HG02588 (cell line): ENCODE results near the gene CHRNA4.

Experiments used
- ATAC-seq: cut with Tn5 transposase; IDR thresholded peaks from one replicate; pipeline ENCODE4 v1.9.1; 2021; ENCODE audit warnings: mild to moderate bottlenecking, moderate library complexity; ENCODE audit not compliant: unreplicated experiment

Gene CHRNA4

GRCh38 chr20:63360850-63361518, at the start of gene CHRNA4:
Gene CHRNA4 (minus strand): TSS chr20:63361349. CDS start chr20:63361165, 184 bp downstream.
- no peak for ATAC-seq

DNA sequence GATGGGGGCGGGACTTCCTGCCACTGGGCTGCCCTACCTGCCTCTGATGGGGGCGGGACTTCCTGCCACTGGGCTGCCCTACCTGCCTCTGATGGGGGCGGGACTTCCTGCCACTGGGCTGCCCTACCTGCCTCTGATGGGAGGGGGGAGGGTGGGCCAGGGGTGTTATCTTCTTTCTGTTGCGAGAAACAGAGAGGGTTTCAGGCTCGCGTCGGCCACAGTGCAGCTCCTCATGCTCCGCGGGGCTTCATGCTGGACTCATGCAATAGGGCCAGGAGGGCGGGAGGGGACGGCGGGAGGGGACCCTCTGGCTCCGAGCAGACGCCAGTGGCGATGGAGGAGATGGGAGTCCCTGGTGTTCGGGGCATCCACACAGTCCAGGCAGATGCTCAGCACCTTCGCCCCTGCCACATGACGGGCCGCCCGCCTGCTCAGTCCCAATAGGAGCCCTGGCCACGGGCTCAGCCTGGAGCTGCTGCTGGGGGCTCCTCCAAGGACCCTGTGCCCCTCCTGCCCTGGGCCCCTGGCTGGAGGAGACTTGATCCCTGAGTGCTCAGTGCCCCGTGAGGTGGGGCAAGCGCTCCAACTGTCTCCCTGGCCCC, 48.8 kb upstream of the CHRNA4 start:
- no peak for ATAC-seq

DNA sequence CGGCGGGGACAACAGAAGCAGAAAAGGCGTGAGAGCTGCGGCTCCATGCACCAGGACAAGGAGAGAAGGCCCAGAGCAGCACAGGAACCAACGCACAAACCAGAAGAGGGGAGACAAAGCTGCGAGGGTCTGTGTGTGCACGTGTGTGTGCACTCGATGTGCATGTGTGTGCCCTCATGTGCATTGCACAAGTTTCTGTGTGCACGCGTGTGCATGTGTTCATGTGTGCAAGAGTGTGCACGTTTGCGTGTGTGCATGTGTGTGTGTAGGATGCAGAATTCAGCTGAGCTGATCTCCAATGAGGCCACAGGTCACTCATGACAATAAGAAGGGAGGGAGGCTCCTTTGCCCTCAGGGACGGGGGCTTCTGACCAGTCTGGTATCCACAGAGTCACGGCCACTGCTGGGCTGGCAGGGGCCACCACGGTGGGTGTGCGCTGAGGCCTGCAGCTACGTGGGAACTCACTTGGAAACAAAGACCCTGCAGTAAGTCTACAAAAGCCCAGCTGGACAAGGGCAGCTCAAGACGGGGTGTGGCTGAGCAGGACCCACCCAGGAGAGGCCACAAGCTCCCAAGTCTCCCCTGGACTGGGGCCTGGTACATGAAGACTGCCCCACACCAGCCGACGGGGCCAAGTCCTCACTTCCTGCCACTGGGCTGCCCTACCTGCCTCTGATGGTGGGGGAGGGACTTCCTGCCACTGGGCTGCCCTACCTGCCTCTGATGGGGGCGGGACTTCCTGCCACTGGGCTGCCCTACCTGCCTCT, 48.1 kb upstream of the CHRNA4 start:
- no peak for ATAC-seq

DNA sequence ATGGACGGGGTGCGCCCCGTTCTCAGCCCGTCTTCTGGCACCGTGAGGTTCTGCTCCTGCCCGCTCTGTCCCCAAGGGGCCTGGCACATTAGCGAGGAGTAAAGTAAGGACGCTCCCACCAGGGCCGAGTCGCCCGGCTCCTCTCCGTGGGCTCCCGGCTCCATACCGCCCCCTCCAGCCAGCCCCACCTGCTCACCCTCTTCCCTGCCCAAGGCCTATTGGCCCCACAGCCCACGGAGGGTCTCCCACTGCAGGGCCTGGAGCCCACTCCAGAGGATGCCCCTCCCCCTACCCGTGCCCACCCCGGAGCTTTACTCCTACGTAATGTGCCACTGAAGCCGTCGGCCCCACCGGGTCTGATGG, 47.5 kb upstream of the CHRNA4 start:
- no peak for ATAC-seq

DNA sequence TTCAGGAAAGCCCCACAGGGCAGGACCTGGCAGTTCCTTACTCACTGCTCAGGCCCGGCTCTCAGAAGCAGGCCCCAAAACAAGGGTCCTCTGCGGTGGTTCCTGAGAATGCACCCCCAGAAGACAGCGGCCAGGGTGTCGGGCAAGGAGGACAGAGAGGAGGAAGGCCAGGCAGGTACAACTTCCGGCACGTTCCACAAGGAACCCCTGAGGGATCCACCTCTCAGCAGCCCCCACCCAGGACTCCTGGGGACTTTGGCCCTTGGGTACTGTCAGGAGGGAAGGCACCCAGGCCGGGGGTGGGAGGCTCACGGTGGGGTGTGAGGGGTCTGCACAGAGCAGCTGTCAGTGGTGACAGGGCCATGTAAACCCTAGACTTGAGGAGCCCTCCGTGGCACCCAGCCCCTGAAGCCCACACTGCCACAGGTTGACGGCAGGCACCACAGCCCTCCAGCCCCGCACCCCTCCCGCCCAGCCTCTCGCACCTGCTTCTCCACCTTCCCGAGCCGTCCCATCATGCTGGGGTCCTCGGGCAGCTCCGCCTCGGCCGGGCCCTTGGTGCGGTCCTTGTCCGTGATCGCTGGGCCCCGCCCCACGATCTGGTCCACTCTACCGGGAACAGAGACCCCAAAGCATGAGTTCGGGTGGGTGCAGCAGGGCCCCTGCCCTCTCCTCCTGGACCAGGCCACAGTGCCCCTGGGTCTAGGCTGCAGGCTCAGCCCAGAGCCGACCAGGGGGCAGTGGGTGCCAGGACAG, 47.0 kb upstream of the CHRNA4 start:
- no peak for ATAC-seq

- no peak for ATAC-seq
Measured at GRCh38 chr20:63406617-63407245, 45.6 kb upstream of the CHRNA4 start.

GRCh38 chr20:63406011-63406410, 44.9 kb upstream of the CHRNA4 start:
- no peak for ATAC-seq

DNA sequence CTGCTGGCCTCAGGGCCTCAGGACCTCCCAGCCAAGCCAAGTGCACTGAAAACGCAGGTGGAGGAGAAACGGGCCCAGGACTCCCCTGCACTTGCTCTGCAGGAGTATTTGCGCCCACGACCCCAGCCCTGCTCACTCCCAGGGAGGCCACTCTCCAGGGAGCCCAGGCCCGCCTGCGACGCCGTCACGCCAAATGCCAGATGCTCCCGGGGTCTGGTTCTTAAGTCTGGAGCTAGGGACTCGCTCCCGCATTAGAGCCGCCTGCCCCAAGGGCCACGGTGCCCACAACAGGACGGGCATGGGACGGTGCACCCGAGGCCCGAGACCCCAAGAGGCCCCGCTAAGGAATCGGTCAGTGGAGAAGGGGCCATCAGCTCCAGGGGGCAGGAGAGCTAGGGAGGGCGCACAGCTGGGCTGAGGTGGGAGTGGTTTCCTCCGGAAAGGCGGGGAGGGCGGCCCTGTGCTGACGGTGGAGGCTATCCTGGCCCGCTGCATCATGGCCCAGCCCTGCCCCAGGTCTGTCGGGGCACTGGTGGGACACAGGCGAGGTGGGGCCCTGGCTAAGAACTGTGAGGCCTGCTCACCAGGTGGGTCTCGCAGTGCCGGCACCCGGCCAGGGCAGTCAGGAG, 44.1 kb upstream of the CHRNA4 start:
- ATAC-seq = no peak

GRCh38 chr20:63404129-63405085, 43.3 kb upstream of the CHRNA4 start:
- no peak for ATAC-seq

DNA sequence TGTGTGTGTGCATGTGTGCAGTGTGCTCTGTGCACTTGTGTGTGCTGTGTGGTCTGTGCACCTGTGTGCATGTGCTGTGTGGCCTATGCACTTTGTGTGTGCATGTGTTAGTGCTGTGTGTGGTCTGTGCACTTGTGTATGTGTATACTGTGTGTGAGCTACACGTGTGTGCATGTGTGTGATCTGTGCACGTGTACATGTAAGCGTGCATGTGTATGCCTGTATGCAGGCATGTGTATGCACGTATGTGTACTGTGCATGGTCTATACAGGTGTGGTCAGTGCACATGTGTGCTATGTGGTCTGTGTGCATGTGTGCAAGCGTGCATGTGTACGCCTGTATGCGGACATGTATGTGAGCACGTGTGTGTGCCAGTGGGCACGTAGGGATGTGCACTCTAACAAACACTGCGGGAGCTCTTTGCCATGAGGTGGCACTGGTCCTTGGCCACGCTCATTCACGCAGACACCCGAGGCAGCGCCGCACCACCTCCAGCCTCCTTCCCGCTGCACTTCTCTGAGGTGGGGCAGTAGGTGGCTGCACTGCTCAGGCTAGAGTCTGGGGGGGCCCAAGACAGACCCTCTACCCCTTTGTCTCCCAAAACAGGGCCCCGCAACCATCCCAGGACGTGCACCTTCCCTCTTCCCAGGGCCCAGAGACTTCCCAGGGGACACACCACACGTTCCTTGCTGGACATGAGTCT, 42.4 kb upstream of the CHRNA4 start:
- ATAC-seq = no peak

GRCh38 chr20:63402860-63403220, 41.7 kb upstream of the CHRNA4 start:
- no peak for ATAC-seq

- ATAC-seq = no peak
Measured at GRCh38 chr20:63402181-63402859, 41.2 kb upstream of the CHRNA4 start.

GRCh38 chr20:63401384-63402110, 40.4 kb upstream of the CHRNA4 start:
- ATAC-seq = no peak

GRCh38 chr20:63400486-63401210, 39.5 kb upstream of the CHRNA4 start:
- no peak for ATAC-seq

GRCh38 chr20:63399596-63400375, 38.6 kb upstream of the CHRNA4 start:
- ATAC-seq = no peak
